ENCODE measurements around the gene RIPK3. TPM values are rescaled to one million over a fixed set of nuclear protein-coding genes. Genes with fewer than 3 reads are reported as not detected.

RIPK3 gene
- total and polyA plus RNA-seq, 2 experiments from 2014 or later, result 4.8 to 7.0 TPM

DNA sequence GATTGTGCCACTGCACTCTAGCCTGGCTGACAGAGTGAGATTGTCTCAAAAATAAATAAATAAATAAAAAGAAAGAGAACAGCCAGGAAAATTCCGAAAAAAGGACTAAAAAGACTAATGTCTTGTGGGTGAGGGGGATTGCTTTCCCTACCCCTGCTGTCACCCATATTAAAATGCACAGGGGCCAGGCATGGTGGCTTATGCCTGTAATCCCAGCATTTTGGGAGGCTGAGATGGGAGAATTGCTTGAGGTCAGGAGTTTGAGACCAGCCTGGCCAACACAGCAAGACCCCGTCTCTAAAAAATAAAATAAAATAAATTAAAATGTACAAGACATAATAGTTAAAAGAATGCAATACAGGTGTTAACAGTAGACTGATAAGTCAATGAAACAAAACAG is 46.3 kb downstream of the RIPK3 start:
- TF ChIP-seq EZH2phosphoT487 (IDR thresholded peaks at IDR 0.05; ENCODE audit: low read depth, severe bottlenecking, unreplicated experiment) (no peak), EZH2 (IDR thresholded peaks at IDR 0.05; ENCODE audit: borderline replicate concordance) (no peak)
- TF ChIP-seq, protein P1, sequence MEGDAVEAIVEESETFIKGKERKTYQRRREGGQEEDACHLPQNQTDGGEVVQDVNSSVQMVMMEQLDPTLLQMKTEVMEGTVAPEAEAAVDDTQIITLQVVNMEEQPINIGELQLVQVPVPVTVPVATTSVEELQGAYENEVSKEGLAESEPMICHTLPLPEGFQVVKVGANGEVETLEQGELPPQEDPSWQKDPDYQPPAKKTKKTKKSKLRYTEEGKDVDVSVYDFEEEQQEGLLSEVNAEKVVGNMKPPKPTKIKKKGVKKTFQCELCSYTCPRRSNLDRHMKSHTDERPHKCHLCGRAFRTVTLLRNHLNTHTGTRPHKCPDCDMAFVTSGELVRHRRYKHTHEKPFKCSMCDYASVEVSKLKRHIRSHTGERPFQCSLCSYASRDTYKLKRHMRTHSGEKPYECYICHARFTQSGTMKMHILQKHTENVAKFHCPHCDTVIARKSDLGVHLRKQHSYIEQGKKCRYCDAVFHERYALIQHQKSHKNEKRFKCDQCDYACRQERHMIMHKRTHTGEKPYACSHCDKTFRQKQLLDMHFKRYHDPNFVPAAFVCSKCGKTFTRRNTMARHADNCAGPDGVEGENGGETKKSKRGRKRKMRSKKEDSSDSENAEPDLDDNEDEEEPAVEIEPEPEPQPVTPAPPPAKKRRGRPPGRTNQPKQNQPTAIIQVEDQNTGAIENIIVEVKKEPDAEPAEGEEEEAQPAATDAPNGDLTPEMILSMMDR (IDR thresholded peaks at IDR 0.05; ENCODE audit: poor library complexity), result no peak
- H4K20me1 ChIP-seq (ENCODE audit: insufficient read depth, poor library complexity, severe bottlenecking), result no peaks in the 10 kb centered on the region
- H3K9me2 ChIP-seq (replicated peaks; ENCODE audit: insufficient read depth), result no peaks in the 10 kb centered on the region
- H3K79me2 ChIP-seq, result peaks cover 7% of the 10 kb centered on the region
- no peaks in the 10 kb centered on the region for H3K9me3 ChIP-seq (ENCODE audit: low read depth)
- H3K4me1 ChIP-seq (ENCODE audit: insufficient read depth), result peaks cover 9% of the 10 kb centered on the region
- H3K27me3 ChIP-seq, result no peaks in the 10 kb centered on the region
- DNase-seq (ENCODE audit: low spot score), result no peak
- no peak overlapping the region for H3K27ac ChIP-seq
- H3K4me3 ChIP-seq, result no peak overlapping the region
- 98% methylated on average over 2 of the region's 2 CpGs for WGBS (ENCODE audit: low lambda C conversion rate, missing lambda C conversion rate)
- H3K4me2 ChIP-seq, result no peak overlapping the region
- no peak overlapping the region for H2AFZ ChIP-seq
- H3K36me3 ChIP-seq (replicated peaks; ENCODE audit: insufficient read depth, low read depth), result no peaks in the 10 kb centered on the region

DNA sequence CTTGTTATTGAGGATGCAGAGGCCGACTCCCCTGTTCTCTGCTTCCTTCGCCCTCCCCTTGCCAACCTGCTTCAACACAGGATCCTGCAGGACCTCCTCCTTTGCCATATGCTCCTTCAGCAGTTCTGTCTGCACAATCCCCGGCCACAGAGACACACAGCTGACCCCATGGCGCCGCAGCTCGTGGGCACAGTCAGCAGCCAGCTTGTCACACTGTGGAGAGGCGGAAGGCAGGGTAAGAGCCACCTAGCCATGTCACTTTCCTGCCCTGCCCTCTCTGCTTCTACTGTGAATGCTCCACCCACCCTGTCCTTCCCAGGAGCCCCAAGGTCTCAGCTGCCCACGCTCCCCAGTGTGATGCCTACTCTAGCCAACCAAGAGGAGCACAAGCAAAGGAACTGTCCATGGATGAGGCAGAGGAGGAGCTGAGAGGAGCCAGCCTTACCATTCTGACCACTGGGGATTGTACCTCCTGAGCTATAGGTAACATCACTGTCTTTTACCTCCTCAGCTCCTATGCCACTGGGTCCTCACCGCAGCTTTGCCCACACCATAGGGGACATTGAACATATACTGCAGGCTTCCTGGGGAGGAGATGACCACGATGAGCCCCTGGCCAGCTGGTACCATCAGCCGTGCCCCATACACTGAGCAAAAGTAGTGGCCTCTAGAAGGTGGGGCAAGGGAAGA is 47.5 kb downstream of the RIPK3 start:
- Histone ChIP-seq H3K4me2 (no peak overlapping the region), H3K9me3 (ENCODE audit: low read depth) (no peaks in the 10 kb centered on the region), H3K27ac (no peak overlapping the region), H3K36me3 (replicated peaks; ENCODE audit: insufficient read depth, low read depth) (no peaks in the 10 kb centered on the region), H3K4me3 (no peak overlapping the region), H2AFZ (no peak overlapping the region), H3K27me3 (no peaks in the 10 kb centered on the region), H4K20me1 (ENCODE audit: insufficient read depth, poor library complexity, severe bottlenecking) (no peaks in the 10 kb centered on the region), H3K9me2 (replicated peaks; ENCODE audit: insufficient read depth) (no peaks in the 10 kb centered on the region), H3K4me1 (ENCODE audit: insufficient read depth) (peaks cover 3% of the 10 kb centered on the region), H3K79me2 (no peaks in the 10 kb centered on the region)
- WGBS (ENCODE audit: low lambda C conversion rate, missing lambda C conversion rate), result 96% methylated on average over 11 of the region's 11 CpGs
- no peak for TF ChIP-seq EZH2 (IDR thresholded peaks at IDR 0.05; ENCODE audit: borderline replicate concordance)
- DNase-seq (ENCODE audit: low spot score), result no peak

DNA sequence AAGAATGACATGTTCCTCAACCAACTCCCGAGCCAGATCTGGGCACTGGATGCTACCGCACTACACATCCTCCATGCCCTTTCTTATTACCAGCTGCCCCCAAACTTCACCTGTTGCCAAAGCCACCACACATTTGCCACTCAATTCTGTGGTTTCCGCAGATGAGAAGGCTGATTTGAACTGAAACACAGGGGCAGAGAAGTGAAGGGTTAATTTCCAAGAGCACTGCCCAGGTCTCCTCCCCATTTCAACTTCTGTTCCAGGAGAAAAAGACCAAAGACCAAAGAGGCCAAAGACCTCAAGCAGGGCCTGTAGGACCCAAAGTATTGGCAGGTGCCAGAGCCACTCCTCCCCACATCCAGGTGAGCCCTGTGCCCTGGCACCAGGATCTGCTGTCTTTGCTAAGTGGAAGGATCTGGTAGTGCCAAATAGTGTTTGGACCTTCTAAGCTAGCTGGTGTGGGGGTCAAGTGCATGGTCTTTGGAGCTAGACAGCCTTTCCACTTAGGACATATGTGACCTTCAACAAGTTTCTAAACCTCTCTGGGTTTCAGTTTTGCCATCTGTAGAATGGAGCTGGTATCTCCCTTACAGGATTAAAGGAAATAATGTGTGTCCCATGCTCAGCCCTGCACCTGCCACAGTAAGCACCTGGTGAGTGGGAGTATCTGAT is 48.2 kb downstream of the RIPK3 start:
- H2AFZ ChIP-seq, result no peak overlapping the region
- no peaks in the 10 kb centered on the region for H3K9me2 ChIP-seq (replicated peaks; ENCODE audit: insufficient read depth)
- TF ChIP-seq, protein P1 (IDR thresholded peaks at IDR 0.05; ENCODE audit: poor library complexity), result no peak
- H3K4me3 ChIP-seq, result no peak overlapping the region
- H3K4me2 ChIP-seq, result no peak overlapping the region
- H3K27ac ChIP-seq, result no peak overlapping the region
- H3K27me3 ChIP-seq, result no peaks in the 10 kb centered on the region
- 74% methylated on average over 3 of the region's 3 CpGs for WGBS (ENCODE audit: low lambda C conversion rate, missing lambda C conversion rate)
- H3K9me3 ChIP-seq (ENCODE audit: low read depth), result no peaks in the 10 kb centered on the region
- H3K36me3 ChIP-seq (replicated peaks; ENCODE audit: insufficient read depth, low read depth), result no peaks in the 10 kb centered on the region
- H3K4me1 ChIP-seq (ENCODE audit: insufficient read depth), result no peaks in the 10 kb centered on the region
- DNase-seq (ENCODE audit: low spot score), result no peak
- H3K79me2 ChIP-seq, result no peaks in the 10 kb centered on the region
- no peaks in the 10 kb centered on the region for H4K20me1 ChIP-seq (ENCODE audit: insufficient read depth, poor library complexity, severe bottlenecking)

DNA sequence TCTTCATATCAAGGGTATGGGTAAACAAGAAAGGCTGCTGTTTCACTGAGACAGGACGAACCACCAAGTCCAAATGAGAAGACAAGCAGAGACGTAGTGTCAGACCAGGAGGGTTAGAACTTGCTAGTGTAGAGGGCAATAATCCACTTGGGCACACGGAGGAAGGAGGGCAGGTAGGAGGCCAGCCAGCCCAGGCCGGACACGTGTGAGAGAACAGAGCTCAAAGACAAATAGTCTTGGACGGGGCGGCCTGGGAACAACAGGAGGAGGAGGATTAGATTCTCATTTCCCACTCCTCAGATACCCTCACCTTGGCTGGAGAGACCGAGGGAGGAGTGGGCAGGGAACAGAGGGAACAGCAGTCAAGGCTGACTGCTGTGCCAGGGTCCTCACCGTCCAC is 49.0 kb downstream of the RIPK3 start:
- no peak overlapping the region for H3K4me3 ChIP-seq
- WGBS (ENCODE audit: low lambda C conversion rate, missing lambda C conversion rate), result 87% methylated on average over 9 of the region's 9 CpGs
- H3K4me2 ChIP-seq, result no peak overlapping the region
- TF ChIP-seq EZH2phosphoT487 (IDR thresholded peaks at IDR 0.05; ENCODE audit: low read depth, severe bottlenecking, unreplicated experiment) (no peak), EZH2 (IDR thresholded peaks at IDR 0.05; ENCODE audit: borderline replicate concordance) (no peak)
- TF ChIP-seq, protein P1 (IDR thresholded peaks at IDR 0.05; ENCODE audit: poor library complexity), result no peak
- H2AFZ ChIP-seq, result no peak overlapping the region
- no peak overlapping the region for H3K27ac ChIP-seq
- H4K20me1 ChIP-seq (ENCODE audit: insufficient read depth, poor library complexity, severe bottlenecking), result no peaks in the 10 kb centered on the region
- no peaks in the 10 kb centered on the region for H3K27me3 ChIP-seq
- H3K9me2 ChIP-seq (replicated peaks; ENCODE audit: insufficient read depth), result no peaks in the 10 kb centered on the region
- H3K36me3 ChIP-seq (replicated peaks; ENCODE audit: insufficient read depth, low read depth), result no peaks in the 10 kb centered on the region
- DNase-seq (ENCODE audit: low spot score), result no peak
- no peaks in the 10 kb centered on the region for H3K79me2 ChIP-seq
- no peaks in the 10 kb centered on the region for H3K4me1 ChIP-seq (ENCODE audit: insufficient read depth)
- no peaks in the 10 kb centered on the region for H3K9me3 ChIP-seq (ENCODE audit: low read depth)
